ENCODE results near the gene LUC7L.

DNA sequence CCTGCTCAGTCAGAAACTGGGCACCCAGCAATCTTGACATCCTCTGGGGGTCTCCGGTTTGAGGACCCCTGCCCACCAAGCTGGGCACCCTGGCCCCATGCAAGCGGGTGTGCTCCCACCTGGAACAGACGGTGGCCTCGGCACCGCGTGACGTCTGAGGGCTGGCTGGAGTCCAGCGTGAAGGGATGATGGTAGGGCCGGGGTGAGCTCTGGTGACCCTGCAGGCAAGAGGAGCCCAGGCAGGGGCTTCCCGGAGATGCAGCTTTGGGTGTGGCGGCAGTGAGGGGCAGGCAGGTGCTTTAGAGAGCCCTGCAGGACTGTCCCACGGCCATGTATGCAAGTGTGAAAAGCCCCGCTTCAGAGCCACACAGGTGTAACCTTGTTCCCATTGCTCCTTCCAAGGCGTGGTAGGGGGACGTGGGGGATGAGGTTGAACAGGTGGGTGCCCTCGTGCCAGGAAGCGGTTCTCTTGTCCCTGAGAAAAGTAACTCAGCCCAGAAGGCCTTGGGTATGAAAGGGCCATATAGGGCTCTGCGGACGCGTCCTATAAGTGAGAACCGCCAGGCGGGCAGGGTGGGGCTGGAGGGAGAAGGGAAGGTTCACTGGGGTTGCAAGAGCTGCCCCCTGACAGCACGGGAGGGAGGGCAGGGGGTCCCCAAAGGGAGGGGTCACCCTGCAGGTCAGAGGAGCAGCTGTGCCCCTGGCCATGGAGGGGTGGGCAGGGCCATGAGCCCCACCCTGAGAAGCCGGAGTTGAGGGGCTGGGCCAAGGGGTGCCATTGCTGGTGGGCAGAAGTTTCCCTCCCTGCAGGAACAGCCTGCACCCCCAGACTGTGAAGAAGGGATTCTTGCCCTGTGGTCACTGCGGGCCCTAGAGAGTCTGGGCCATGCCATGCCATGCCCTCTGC lies 37.3 kb upstream of the LUC7L start:
- TF ChIP-seq POLR2AphosphoS5 (IDR thresholded peaks at IDR 0.05; ENCODE audit: borderline replicate concordance, low read depth, low read length): no peak
- TF ChIP-seq EZH2 (IDR thresholded peaks at IDR 0.05): no peak

Measured in SK-N-MC (cell line).